GM20431 (cell line): Measurements from ENCODE around the gene KRTAP10-3.
"Not testable (repeated sequence)": the region's sequence is repeated elsewhere in the genome, so short reads cannot be mapped to it uniquely, and the experiment has no call there.

Source experiments
- in situ Hi-C: fragments of 300-500 bp; cut with MseI, MboI; formaldehyde crosslinking; loops from one replicate; pipeline ENCODE4 v1.15.0; 2020; ENCODE audit warnings: low sequenced_read_pairs; ENCODE audit not compliant: unreplicated experiment

Gene KRTAP10-3

DNA sequence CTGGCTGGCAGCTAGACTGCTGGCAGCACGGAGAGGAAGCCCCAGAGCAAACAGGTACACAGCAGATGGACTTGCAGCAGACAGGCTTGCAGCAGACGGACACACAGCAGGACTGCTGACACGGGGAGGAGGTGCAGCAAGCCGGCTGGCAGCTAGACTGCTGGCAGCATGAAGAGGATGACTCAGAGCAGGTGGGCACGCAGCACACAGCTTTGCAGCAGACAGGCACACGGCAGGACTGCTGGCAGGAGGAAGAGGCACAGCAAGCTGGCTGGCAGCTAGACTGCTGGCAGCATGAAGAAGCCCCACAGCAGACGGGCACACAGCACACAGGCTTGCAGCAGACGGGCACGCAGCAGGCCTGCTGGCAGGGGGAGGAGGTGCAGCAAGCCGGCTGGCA lies 7.8 kb downstream of the KRTAP10-3 start:
- in situ Hi-C loops, result no loop called here

DNA sequence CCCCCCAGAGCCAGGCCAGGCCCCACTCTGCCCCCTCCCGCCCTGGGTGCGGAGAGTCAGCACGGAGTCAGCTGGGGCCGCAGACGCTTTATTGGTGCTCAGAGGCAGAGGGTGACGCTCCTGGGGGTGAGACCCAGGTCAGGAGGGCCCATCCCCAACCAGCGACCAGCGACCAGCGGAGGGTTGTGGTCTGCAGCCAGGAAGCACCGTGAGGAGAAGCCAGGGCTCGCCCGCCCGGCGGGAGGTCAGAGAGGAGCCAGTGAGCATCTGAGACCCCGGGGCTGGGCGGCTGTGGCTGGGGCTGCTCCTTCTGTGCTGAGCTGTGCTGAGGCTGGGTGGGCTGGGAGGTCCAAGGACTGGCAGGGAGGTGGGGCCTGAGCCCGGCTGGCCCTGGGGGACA lies 8.3 kb downstream of the KRTAP10-3 start:
- in situ Hi-C loops, result not testable (repeated sequence)

DNA sequence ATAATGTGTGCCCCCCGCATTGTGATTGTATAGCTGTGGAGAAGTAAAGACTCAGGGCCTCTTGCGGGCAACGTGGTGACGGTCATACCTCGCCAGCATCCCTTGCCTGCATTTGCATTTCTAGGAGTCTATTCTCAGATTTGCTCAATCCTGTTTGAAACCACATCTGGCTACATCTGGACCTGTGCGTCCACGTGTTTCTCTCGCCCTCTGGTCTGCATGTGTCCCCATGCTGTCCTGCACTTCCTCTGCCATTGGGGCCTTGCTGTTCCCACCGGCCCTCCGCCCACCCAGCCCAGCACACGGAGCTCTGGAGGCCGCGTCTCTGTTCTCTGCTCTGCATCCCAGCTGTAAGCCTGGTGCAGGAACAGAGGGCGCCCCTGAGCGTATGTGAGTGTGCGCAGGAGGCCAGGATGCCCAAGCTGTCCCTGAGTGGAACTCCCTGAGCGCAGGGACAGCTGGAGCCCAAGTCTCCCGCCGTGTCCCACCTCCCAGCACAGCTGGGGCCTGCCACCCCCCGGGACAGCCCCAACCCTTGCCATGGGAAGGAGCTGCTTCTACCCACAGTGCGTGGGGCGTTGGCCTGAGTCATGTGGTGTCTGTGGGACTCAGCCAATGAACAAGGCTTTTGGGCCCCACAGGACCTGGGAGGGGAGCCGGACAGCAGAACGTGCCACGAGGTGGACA lies 8.9 kb downstream of the KRTAP10-3 start:
- in situ Hi-C loops, result no loop called here

DNA sequence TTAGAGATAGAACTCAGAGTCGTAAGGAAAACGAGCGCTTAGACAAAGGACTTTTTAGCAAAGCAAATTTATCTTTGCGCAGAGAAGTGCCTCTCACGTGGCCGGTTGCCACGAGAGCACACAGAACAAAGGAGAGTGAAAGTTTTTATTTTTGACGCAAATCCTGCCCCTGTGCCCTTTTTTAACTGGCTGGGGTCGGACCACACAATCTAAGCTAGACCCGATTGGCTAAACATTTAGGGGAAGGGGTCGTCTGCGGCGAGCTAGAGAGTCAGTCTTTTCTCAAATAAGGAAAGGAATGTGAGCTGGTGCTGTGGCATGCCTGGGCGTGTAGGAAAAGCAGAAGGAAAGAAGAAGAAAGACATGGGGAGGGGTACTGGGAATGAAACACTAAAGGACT lies 9.7 kb downstream of the KRTAP10-3 start:
- in situ Hi-C loops, result no loop called here

DNA sequence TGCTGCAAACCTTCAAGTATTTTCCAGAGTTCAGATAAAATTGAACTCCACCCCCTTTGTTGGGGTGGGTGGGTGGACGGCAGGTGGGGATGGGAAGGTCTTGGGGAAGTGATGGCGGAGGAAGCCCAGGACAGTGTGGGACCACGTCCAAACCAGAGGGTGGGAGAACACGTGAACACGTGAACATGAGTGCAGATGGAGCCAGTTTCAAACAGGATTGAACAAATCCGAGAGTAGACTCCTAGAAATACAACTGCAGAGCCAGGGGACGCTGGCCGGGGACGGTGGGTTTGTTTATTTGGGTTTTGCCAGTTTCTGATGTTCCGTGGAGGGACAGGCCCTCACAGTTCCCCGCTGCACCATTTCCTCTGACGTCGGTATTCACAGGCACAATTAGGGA lies 10.2 kb downstream of the KRTAP10-3 start:
- in situ Hi-C loops, result no loop called here

DNA sequence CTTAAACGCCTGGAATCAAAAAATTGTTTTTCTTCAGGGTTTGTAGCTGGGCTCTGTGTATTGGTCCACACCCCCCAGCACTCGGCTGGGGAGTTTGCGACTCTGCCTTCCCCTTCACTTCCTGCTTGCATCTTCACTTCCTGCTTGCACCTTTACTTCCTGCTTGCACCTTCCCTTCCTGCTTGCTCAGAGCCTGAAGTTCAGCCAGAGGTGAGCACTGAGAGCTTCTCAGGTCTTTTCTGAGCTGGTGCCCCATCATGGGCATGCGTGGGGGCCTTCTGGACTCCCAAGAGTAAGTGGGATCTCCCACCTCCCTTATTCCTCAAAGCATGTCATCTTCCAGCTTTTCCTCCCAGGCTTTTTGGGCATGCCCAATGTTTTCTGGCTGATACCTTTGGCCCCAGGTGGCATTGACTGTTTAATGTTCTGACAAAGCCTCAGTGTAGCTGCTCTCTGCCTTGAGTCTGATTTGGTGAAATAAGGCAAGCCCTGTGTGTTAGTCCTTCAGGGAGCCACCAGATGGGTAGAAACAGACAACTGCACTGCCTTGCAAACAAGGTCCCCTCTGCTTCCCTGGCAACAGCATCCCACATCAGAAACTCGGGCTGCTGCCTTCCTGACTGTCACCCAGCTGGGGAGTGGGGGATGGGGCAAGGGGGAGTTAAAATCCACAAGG lies 10.8 kb downstream of the KRTAP10-3 start:
- in situ Hi-C loops, result no loop called here

DNA sequence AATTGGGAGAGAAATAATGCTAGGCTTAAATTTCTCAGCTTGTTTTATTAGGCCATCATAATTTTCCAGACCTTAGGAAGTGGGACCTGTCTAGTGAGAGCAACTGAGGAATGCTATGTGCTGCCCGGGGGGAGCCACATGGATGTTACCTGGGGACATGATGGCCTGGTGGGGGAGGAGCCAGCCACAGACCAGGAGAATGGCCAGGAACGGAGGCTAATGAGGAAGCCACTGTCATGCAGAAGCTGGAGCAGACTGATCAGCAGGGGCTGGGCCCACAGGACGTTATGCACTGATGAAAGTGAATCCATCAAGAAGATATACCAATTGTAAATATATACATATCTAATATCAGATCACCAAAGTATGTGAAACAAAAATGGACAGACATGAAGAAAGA lies 14.0 kb downstream of the KRTAP10-3 start:
- in situ Hi-C loops, result no loop called here

DNA sequence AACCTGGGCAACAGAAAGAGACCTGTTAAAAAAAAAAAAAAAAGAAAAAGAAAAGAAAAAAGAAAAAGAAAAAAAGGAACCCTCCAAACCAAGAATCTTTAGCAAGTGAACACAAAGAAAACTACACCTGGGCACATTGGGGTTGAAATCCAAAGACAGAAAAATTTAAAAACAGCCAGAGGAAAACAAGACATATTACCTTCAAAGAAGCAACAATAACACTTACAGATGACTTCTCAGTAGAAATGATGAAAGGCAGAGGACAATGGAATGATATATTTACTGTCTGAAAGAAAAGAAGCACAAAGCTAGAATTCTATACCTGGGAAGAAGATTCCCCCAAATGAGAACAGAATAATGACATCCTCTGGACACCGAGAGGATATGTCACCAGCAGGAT lies 15.9 kb downstream of the KRTAP10-3 start:
- in situ Hi-C loops, result no loop called here

DNA sequence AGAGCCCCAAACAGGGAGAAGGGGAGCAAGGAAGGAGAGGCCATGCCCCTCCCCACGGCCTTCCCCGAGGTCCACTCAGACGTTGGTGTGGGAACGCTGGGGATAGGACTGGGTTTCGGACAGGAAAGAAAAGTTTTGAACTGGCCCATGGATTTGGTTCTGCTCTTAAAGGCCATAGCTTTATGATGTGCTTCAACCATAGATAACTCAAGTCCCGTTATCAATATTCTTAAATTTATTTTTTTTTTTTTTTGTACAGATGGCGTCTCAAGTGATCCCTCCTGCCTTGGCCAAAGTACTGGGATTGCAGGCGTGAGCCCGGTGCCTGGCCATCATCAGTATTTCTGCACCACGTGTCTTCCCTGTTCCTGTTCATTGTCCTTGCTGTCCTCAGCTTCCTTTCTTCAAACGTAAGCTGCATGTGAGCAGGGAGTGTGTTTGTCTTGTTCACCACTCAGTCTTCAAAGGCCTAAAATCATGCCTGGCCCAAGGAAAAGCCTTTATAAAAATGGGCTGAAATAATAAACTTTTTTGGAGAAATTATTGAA lies 17.8 kb downstream of the KRTAP10-3 start:
- in situ Hi-C loops, result no loop called here

DNA sequence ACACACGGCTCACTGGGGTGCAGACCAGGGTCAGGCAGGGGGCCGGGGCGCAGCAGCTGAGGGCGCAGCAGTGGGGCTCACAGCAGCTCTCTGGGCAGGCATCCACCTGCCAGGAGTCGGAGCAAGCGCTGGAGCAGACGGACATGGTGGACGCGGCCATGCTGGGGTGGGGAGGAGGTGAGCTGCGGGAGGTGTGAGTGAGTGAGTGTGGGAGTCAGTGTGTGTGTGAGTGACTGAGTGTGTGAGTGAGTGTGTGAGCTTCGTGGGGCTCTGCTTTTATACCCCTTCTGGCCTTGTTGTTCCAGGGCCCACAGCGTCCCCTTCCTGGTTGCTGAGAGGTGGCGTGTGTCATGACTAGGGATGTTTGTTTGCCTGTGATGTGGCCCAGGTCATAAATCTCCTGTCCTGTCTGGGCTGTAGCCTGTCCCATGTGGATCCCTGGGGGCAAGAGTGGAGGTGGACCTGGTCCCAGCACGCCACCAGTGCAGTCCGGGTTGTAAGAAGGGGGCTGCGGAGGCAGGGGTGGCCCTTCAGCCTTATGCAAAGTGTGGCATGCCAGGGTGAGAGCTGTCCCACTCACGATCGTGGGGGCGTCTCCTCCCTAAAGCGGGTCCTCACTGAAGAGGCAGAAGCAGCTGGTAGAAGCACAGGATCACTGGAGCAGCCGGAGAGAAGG lies 18.5 kb downstream of the KRTAP10-3 start, which contains the start of gene KRTAP10-1:
TSS of gene KRTAP10-1 (minus strand) at position 205 of the 676 bp plus-strand sequence. CDS start at position 160, 45 bp downstream.
- in situ Hi-C loops, result no loop called here

DNA sequence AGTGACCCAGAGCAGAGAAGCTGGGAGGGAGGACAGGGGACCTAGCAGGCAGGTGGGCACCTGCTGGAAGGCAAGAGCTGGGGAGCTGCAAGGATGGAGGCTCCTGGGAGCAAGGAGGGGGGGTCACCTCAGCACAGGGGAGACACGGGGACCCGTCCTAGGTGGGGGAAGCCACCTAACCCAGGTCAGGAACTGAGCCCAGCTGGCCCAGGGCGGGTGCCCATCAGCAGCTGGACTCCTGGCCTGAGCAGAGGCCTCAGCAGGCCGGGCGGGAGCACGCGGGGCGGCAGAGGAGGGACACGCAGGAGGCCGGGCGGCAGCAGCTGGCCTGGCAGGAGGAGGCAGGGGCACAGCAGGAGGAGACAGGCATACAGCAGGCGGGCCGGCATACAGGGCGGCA lies 19.5 kb downstream of the KRTAP10-3 start:
- in situ Hi-C loops, result no loop called here

DNA sequence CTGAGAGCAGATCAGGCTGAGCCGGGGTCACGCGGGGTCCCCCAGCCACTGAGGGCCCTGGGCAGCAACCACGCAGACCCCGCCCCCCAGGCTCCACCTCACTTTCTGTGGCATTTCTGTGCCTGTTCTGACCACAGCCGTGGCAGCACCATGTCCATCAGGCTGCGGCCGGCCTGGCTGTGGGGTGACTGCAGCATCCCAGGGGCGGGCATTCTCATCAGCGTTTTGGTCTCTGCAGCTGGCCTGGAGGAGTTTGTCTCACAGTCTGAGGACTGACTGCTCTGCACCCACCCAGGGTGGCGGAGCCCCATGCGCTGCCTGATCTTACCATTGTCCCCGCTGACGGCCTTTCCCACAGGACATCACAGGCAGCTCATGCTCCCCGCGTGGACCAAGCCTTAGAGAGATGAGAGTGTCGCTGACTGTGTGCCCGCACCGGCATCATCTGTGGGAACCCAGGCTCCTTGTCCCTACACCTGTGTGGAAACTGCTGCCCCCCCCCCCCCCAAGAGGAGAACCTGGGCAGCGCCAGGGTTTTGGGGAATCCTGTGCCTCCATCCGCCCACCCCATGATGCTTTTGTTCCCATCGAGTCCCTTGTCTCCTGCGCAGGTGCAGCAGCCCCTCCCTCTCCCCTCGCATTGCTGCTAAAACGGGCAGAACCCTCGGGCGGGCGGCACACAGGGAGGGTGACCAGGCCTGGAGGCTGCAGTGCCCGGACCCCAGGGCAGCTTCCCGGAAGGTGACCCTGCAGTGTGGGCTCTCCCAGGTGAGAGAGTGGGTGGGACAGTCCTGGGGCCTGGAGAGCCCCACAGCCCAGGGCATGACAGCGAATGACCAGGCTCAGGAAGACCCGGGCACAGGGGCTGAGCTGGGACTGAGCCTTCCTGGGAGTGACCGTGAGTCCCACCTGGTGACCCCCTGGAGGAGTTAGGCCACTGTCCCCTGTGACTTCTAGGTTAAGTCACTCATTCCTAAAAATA lies 20.4 kb downstream of the KRTAP10-3 start:
- in situ Hi-C loops, result no loop called here

DNA sequence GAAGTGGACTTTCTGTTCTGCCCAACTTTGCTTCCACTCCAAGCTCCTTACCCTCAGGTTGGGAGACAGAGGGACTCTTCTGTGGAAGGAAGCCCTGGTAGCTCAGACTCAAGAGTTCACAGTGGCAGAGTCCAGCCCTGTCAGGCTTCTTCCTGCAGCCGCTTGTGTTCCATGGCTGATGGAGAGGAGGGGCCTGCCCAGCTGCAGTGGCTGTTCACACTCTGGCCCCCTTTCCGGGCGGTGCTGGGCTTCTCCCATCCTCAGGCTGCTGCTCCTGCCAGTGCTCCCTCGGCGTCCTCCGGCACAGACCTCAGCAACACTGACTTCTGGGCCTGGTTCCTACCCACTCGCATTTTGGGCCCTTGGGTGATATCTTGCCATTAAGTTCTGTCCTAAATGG lies 22.6 kb downstream of the KRTAP10-3 start:
- in situ Hi-C loops, result no loop called here

DNA sequence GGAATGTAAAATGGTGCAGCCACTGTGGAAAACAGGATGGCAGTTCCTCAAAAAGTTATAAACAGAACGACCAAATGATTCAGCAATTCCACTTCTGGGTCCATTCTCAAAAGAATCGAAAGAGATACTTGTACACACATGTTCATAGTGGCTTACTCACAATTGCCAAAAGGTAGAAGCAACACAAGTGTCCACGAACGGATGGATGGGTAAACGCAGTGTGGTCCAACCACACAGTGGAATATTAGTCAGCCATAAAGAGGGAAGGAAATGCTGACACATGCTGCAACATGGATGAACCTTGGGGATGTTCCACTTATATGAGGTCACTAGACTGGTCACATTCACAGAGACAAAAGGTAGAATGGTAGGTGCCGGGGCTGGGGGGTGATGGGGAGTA lies 23.9 kb downstream of the KRTAP10-3 start:
- in situ Hi-C loops, result no loop called here

DNA sequence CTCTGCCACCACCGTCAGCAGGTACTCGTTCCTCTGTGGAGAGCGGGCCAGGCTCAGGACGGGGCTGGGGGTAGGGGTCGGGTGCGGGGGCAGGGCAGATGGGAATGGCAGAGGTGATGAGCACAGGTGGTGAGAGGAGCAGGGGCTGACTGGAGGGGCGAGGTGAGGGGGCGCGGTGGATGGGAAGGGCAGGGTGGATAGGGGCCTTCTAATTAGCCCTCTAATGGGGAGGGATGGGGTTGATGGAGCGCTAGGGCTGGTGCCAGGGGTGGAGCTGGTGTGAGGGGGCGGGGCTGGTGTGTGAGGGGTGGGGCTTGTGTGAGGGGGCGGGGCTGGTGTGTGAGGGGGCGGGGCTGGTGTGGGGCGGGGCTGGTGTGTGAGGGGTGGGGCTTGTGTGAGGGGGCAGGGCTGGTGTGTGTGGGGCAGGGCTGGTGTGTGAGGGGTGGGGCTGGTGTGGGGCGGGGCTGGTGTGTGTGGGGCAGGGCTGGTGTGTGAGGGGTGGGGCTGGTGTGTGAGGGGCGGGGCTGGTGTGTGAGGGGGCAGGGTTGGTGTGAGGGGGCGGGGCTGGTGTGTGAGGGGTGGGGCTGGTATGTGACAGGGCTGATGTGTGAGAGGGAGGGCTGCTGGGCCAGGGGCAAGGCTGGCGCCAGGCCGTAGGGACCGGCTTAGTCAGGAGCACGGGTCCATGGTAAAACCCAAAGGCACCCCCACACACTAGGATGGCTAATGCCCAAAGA lies 24.5 kb downstream of the KRTAP10-3 start:
- in situ Hi-C loops, result no loop called here

DNA sequence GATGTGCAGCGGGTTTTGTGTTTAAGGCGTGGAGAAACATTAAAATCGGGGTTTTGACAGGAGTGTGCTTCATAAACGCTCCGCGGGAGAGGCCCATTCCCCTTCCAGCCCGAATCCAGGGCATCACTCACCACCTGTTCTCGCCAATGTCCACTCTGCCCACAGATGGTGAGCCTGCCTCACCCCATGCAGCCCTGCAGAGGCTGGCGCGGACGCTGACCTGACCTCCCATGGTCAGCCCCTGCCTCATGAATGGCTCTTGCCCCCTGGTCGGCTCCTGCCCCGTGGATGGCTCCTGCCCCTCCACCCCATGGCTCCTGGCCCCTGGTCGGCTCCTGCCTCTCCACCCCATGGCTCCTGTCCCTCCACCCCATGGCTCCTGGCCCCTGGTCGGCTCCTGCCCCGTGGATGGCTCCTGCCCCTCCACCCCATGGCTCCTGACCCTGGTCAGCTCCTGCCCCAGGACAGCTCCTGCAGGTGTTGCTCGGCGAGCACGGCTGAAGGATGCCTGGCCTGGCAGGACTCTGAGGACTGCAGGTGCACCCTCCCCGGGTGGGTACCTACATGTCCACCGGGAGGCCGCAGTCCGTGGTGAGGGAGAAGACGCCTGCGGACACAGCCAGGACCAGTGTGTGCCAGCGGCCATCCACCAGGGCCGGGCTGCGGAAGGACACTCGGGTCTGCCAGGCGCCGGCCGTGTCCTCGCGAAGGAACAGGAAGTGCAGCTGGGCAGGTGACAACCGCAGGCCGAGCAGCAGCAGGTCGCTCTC lies 25.3 kb downstream of the KRTAP10-3 start:
- in situ Hi-C loops, result no loop called here

DNA sequence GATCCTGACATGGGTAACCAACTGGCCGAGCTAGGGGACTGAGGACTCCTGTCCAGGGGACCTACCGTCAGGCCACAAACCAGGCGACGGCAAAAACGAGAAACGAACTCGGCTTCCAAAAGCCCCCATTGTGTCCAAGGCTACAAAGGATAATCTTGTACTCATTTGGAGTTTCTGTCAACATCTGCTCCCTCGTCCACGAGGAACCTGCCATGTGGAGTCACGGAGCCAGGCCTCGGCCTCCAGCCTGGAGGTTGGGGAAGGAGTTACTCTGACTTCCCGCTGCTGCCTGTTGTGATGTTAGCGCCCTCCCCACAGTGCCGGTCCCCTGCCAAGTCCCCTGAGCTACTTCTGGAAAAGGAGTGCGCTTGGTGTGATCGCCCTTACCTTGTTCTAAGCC lies 25.9 kb downstream of the KRTAP10-3 start:
- in situ Hi-C loops, result no loop called here
